Measurements from ENCODE around the gene VPS45.

Gene VPS45

DNA sequence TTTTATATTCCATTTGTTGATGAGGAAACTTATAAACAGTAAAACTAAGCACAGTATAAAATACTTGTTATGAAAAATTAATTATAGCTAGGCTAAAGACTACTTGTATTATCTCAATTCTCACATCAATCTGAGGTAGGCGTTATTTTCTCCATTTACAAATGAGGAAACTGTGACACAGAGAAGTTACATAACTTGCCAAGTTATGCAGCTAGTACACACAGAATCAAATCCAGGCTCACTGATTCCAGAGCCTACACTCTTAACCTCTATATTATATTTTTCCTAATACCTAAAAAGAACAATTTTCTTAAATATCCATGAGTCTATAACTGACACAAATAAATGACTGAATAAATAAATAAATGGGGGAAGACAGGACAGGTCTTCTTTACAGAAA is 11.2 kb upstream of the VPS45 start:
- ChIA-PET CTCF (interaction anchor here (2.3 kb wide), 1 partner anchor 95 kb away, joined by 9 read pairs; no protein-coding TSS in a partner anchor), POLR2A (no interaction called here)
- DNase-seq = peak in 1 of 3 donors; percentile 10
- Histone ChIP-seq H3K9me3 (ENCODE audit: control extremely low read depth in 1 of 5, control insufficient read depth in 4 of 5, insufficient read depth in 2 of 5, low read depth in 1 of 5, low read length in 4 of 5) (no peaks in the 10 kb centered on the region), H3K27me3 (replicated peaks in 2 of 5; ENCODE audit: control insufficient read depth in 4 of 5, insufficient read depth in 5 of 5, low read length in 4 of 5) (no peaks in the 10 kb centered on the region), H3K27ac (ENCODE audit: insufficient read depth in 1 of 2, low read depth in 1 of 2, low read length in 2 of 2, poor library complexity in 1 of 2, severe bottlenecking in 2 of 2) (no peak overlapping the region), H3K36me3 (ENCODE audit: control insufficient read depth in 4 of 4, insufficient read depth in 4 of 4, low read length in 3 of 4) (no peaks in the 10 kb centered on the region), H3K4me3 (ENCODE audit: control insufficient read depth in 1 of 7, extremely low read depth in 1 of 7, insufficient read depth in 4 of 7, low read depth in 2 of 7, low read length in 6 of 7) (no peak overlapping the region), H3K4me1 (ENCODE audit: control extremely low read depth in 1 of 4, control insufficient read depth in 4 of 4, insufficient read depth in 4 of 4, low read length in 3 of 4) (peaks cover 0 to 13% (median 7%) of the 10 kb centered on the region in 4 experiments)
- WGBS (ENCODE audit: insufficient coverage) = no CpG with 5 or more reads among the region's 1 CpG

DNA sequence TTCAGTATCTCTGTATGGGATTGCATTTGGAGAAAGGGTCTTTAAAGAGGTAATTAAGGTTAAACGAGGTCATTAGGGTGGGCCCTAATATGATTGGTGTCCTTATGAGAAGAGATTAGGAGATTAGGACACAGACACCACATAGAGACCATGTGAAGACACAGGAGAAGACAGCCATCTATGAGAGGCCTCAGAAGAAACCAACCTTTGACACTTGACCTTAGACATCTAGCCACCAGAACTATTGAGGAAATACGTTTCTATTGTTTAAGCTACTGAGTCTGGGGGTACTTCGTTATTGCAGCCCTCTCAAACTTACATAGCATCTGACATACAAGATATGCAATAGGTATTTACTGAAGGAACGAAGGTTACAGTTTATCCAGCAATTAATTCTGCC is 7.3 kb upstream of the VPS45 start:
- Histone ChIP-seq H3K4me3 (ENCODE audit: control insufficient read depth in 1 of 7, extremely low read depth in 1 of 7, insufficient read depth in 4 of 7, low read depth in 2 of 7, low read length in 6 of 7) (no peak overlapping the region), H3K27ac (ENCODE audit: insufficient read depth in 1 of 2, low read depth in 1 of 2, low read length in 2 of 2, poor library complexity in 1 of 2, severe bottlenecking in 2 of 2) (no peak overlapping the region), H3K4me1 (ENCODE audit: control extremely low read depth in 1 of 4, control insufficient read depth in 4 of 4, insufficient read depth in 4 of 4, low read length in 3 of 4) (peaks cover 0 to 6% (median 1%) of the 10 kb centered on the region in 4 experiments), H3K36me3 (ENCODE audit: control insufficient read depth in 4 of 4, insufficient read depth in 4 of 4, low read length in 3 of 4) (no peaks in the 10 kb centered on the region), H3K9me3 (ENCODE audit: control extremely low read depth in 1 of 5, control insufficient read depth in 4 of 5, insufficient read depth in 2 of 5, low read depth in 1 of 5, low read length in 4 of 5) (no peaks in the 10 kb centered on the region), H3K27me3 (replicated peaks in 2 of 5; ENCODE audit: control insufficient read depth in 4 of 5, insufficient read depth in 5 of 5, low read length in 4 of 5) (no peaks in the 10 kb centered on the region)
- DNase-seq = no peak
- POLR2A ChIA-PET = no interaction called here
- CTCF ChIA-PET = no interaction called here
- WGBS (ENCODE audit: insufficient coverage) = no CpG with 5 or more reads among the region's 4 CpGs

DNA sequence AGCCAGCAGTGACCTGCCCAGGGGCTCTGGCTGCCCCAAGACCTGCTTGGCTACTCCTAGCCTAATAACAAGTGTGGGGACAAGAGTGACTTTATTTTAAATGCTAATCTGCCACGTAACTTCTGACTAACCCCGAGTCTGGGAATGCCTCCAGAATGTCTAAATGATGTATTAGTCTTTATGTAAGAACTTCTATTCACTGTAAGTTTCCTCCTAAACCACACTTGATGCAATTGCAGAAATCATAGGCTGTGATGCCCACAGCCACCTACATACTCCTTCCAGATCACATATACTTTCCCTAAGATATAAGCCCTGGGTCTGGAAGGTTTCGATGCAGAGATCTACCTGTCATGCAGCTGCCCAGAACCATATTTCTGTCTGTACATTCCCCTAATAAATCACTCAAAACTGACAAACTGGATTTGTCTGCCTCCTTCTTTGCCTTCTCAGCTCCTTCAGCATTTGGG is 5.9 kb upstream of the VPS45 start:
- Histone ChIP-seq H3K36me3 (ENCODE audit: control insufficient read depth in 4 of 4, insufficient read depth in 4 of 4, low read length in 3 of 4) (no peaks in the 10 kb centered on the region), H3K4me3 (ENCODE audit: control insufficient read depth in 1 of 7, extremely low read depth in 1 of 7, insufficient read depth in 4 of 7, low read depth in 2 of 7, low read length in 6 of 7) (no peak overlapping the region), H3K4me1 (ENCODE audit: control extremely low read depth in 1 of 4, control insufficient read depth in 4 of 4, insufficient read depth in 4 of 4, low read length in 3 of 4) (peaks cover 0 to 18% (median 10%) of the 10 kb centered on the region in 4 experiments), H3K9me3 (ENCODE audit: control extremely low read depth in 1 of 5, control insufficient read depth in 4 of 5, insufficient read depth in 2 of 5, low read depth in 1 of 5, low read length in 4 of 5) (no peaks in the 10 kb centered on the region), H3K27me3 (replicated peaks in 2 of 5; ENCODE audit: control insufficient read depth in 4 of 5, insufficient read depth in 5 of 5, low read length in 4 of 5) (no peaks in the 10 kb centered on the region), H3K27ac (ENCODE audit: insufficient read depth in 1 of 2, low read depth in 1 of 2, low read length in 2 of 2, poor library complexity in 1 of 2, severe bottlenecking in 2 of 2) (no peak overlapping the region)
- peak; percentile 22 to 60 (median 49) for DNase-seq
- CTCF ChIA-PET = interaction anchor here (0.6 to 1.5 kb wide), 2 partner anchors 100 to 140 kb away, joined by 3 to 4 read pairs; no protein-coding TSS in a partner anchor
- 14% methylated on average over 1 of the region's 3 CpGs for WGBS (ENCODE audit: insufficient coverage)
- POLR2A ChIA-PET = no interaction called here

DNA sequence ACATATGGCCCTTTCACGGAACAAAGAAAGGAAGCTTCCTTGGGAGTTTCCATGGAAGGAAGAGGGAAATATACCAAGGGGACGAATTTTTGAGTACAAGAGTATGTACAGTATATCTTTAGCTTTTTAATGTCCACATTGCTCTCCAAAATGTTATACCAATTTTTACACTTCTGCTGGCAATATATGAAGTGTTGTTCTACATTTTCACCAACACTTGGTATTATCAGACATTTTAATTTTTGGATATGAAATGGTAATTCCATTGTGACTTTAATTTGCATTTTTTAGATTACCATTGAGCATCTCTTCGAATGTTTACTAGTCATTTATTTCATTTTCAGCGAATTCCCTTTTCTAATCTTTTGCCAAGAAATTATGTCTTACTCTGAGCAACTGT is 5.5 kb upstream of the VPS45 start:
- H3K4me3 ChIP-seq (ENCODE audit: control insufficient read depth in 1 of 7, extremely low read depth in 1 of 7, insufficient read depth in 4 of 7, low read depth in 2 of 7, low read length in 6 of 7) = no peak overlapping the region
- no peak overlapping the region for H3K27ac ChIP-seq (ENCODE audit: insufficient read depth in 1 of 2, low read depth in 1 of 2, low read length in 2 of 2, poor library complexity in 1 of 2, severe bottlenecking in 2 of 2)
- no peaks in the 10 kb centered on the region for H3K27me3 ChIP-seq (replicated peaks in 2 of 5; ENCODE audit: control insufficient read depth in 4 of 5, insufficient read depth in 5 of 5, low read length in 4 of 5)
- H3K9me3 ChIP-seq (ENCODE audit: control extremely low read depth in 1 of 5, control insufficient read depth in 4 of 5, insufficient read depth in 2 of 5, low read depth in 1 of 5, low read length in 4 of 5) = no peaks in the 10 kb centered on the region
- no peak for DNase-seq
- POLR2A ChIA-PET = no interaction called here
- CTCF ChIA-PET = interaction anchor here (0.6 to 1.5 kb wide), 2 partner anchors 100 to 140 kb away, joined by 3 to 4 read pairs; no protein-coding TSS in a partner anchor
- H3K4me1 ChIP-seq (ENCODE audit: control extremely low read depth in 1 of 4, control insufficient read depth in 4 of 4, insufficient read depth in 4 of 4, low read length in 3 of 4) = peaks cover 0 to 21% (median 12%) of the 10 kb centered on the region in 4 experiments
- 74% methylated on average over 3 of the region's 4 CpGs for WGBS (ENCODE audit: insufficient coverage)
- no peaks in the 10 kb centered on the region for H3K36me3 ChIP-seq (ENCODE audit: control insufficient read depth in 4 of 4, insufficient read depth in 4 of 4, low read length in 3 of 4)

DNA sequence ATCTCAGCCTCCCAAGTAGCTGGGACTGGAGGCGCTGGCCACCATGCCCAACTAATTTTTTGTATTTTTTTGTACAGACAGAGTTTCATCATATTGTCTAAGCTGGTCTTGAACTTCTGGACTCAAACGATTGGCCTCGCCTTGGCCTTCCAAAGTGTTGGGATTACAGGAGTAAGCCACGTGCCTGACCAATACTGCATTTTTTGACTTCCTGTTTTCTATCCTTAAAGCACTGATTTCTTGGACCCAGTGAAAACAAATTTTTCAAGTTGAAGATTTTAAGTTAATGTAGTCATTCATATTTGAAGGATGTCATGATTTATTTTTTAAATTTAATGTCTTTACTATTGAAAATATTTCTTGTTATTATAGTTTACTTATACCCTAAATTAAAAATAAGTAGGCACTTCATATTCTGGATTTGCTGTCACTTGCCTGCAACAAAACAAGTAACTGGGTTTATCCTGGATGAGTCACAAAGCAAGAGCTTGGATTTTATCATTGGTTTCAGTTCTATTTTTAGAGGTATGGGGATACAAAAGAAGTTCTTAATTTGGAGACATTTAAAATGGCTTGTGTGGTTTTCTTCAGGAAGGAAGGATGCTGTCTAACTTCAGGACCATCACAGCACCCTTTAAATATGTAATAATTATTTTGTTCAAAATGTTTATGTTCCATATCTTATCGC is 2.2 kb upstream of the VPS45 start:
- ChIA-PET POLR2A (no interaction called here), CTCF (interaction anchor here (1.0 to 2.5 kb wide), 2 partner anchors 8 to 122 kb away, joined by 4 to 11 read pairs; no protein-coding TSS in a partner anchor)
- no peak overlapping the region for H3K27ac ChIP-seq (ENCODE audit: insufficient read depth in 1 of 2, low read depth in 1 of 2, low read length in 2 of 2, poor library complexity in 1 of 2, severe bottlenecking in 2 of 2)
- peak in 2 of 3 donors; percentile 19 to 29 for DNase-seq
- peaks cover 7 to 40% (median 24%) of the 10 kb centered on the region in 4 experiments for H3K4me1 ChIP-seq (ENCODE audit: control extremely low read depth in 1 of 4, control insufficient read depth in 4 of 4, insufficient read depth in 4 of 4, low read length in 3 of 4)
- 78% methylated on average over 4 of the region's 5 CpGs for WGBS (ENCODE audit: insufficient coverage)
- H3K27me3 ChIP-seq (replicated peaks in 2 of 5; ENCODE audit: control insufficient read depth in 4 of 5, insufficient read depth in 5 of 5, low read length in 4 of 5) = no peaks in the 10 kb centered on the region
- H3K4me3 ChIP-seq (ENCODE audit: control insufficient read depth in 1 of 7, extremely low read depth in 1 of 7, insufficient read depth in 4 of 7, low read depth in 2 of 7, low read length in 6 of 7) = no peak overlapping the region
- H3K36me3 ChIP-seq (ENCODE audit: control insufficient read depth in 4 of 4, insufficient read depth in 4 of 4, low read length in 3 of 4) = no peaks in the 10 kb centered on the region
- H3K9me3 ChIP-seq (ENCODE audit: control extremely low read depth in 1 of 5, control insufficient read depth in 4 of 5, insufficient read depth in 2 of 5, low read depth in 1 of 5, low read length in 4 of 5) = no peaks in the 10 kb centered on the region

DNA sequence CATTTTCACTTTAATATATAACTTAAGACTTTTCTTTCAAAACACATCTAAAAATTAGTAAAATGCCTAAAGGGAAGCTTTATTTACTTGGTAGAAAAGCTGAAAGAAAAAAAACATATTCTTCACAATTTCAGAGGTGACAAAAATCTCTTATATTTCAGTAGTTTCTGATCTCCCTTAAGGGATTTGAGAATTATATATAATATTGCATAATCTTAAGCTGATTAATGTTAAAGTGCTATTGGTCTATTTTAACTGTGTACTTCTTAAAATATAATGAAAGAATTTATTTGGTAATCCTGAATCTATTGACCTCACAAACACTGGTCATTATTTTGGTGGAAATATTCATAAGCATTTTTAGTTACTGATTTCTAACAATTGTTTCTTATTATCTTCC is 1.2 kb upstream of the VPS45 start:
- H3K36me3 ChIP-seq (ENCODE audit: control insufficient read depth in 4 of 4, insufficient read depth in 4 of 4, low read length in 3 of 4) = no peaks in the 10 kb centered on the region
- DNase-seq = no peak
- CTCF ChIA-PET = interaction anchor here (1.1 to 3.7 kb wide), 3 partner anchors 12 to 105 kb away, joined by 3 to 13 read pairs (median 5); no protein-coding TSS in a partner anchor
- peak overlapping the region; percentile 59 to 87 for H3K27ac ChIP-seq (ENCODE audit: insufficient read depth in 1 of 2, low read depth in 1 of 2, low read length in 2 of 2, poor library complexity in 1 of 2, severe bottlenecking in 2 of 2)
- POLR2A ChIA-PET = interaction anchor here (0.9 to 1.2 kb wide), 2 partner anchors 139 to 179 kb away, joined by 3 to 4 read pairs; partner anchors contain the start of gene SF3B4
- H3K4me3 ChIP-seq (ENCODE audit: control insufficient read depth in 1 of 7, extremely low read depth in 1 of 7, insufficient read depth in 4 of 7, low read depth in 2 of 7, low read length in 6 of 7) = peak overlapping the region in 6 of 7 experiments; percentile 75 to 94 (median 82)
- H3K4me1 ChIP-seq (ENCODE audit: control extremely low read depth in 1 of 4, control insufficient read depth in 4 of 4, insufficient read depth in 4 of 4, low read length in 3 of 4) = peaks cover 7 to 40% (median 23%) of the 10 kb centered on the region in 4 experiments
- no peaks in the 10 kb centered on the region for H3K27me3 ChIP-seq (replicated peaks in 2 of 5; ENCODE audit: control insufficient read depth in 4 of 5, insufficient read depth in 5 of 5, low read length in 4 of 5)
- no peaks in the 10 kb centered on the region for H3K9me3 ChIP-seq (ENCODE audit: control extremely low read depth in 1 of 5, control insufficient read depth in 4 of 5, insufficient read depth in 2 of 5, low read depth in 1 of 5, low read length in 4 of 5)

DNA sequence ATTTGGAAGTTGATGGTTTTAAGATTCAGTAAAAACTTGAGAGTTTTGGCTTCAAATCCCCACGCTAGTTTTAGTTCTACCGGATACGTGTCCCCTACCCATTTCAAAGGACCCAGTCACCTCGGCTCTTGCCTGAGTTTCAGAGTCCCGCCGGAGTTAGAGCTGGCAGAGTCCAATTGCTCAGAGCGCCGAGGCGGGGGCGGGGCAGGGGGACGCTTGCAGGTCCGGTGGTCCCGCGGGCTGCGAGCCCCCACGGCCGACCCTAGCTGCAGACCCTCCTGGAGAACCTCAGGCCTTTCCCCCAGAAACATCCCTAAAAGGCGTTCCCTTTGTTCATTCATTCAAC is 765 bp upstream of the VPS45 start:
- peak overlapping the region; percentile 61 to 94 (median 80) for H3K4me3 ChIP-seq (ENCODE audit: control insufficient read depth in 1 of 7, extremely low read depth in 1 of 7, insufficient read depth in 4 of 7, low read depth in 2 of 7, low read length in 6 of 7)
- CTCF ChIA-PET = interaction anchor here (1.1 to 3.7 kb wide), 3 partner anchors 13 to 105 kb away, joined by 3 to 13 read pairs (median 5); no protein-coding TSS in a partner anchor
- no peaks in the 10 kb centered on the region for H3K27me3 ChIP-seq (replicated peaks in 2 of 5; ENCODE audit: control insufficient read depth in 4 of 5, insufficient read depth in 5 of 5, low read length in 4 of 5)
- POLR2A ChIA-PET = interaction anchor here (0.9 to 1.2 kb wide), 2 partner anchors 139 to 180 kb away, joined by 3 to 4 read pairs; partner anchors contain the start of gene SF3B4
- H3K36me3 ChIP-seq (ENCODE audit: control insufficient read depth in 4 of 4, insufficient read depth in 4 of 4, low read length in 3 of 4) = no peaks in the 10 kb centered on the region
- peaks cover 7 to 40% (median 21%) of the 10 kb centered on the region in 4 experiments for H3K4me1 ChIP-seq (ENCODE audit: control extremely low read depth in 1 of 4, control insufficient read depth in 4 of 4, insufficient read depth in 4 of 4, low read length in 3 of 4)
- H3K9me3 ChIP-seq (ENCODE audit: control extremely low read depth in 1 of 5, control insufficient read depth in 4 of 5, insufficient read depth in 2 of 5, low read depth in 1 of 5, low read length in 4 of 5) = no peaks in the 10 kb centered on the region
- 0% methylated on average over 12 of the region's 18 CpGs for WGBS (ENCODE audit: insufficient coverage)
- peak overlapping the region; percentile 59 to 87 for H3K27ac ChIP-seq (ENCODE audit: insufficient read depth in 1 of 2, low read depth in 1 of 2, low read length in 2 of 2, poor library complexity in 1 of 2, severe bottlenecking in 2 of 2)
- no peak for DNase-seq
